Measurements from ENCODE around the gene PRUNE2.

The PRUNE2 gene

DNA sequence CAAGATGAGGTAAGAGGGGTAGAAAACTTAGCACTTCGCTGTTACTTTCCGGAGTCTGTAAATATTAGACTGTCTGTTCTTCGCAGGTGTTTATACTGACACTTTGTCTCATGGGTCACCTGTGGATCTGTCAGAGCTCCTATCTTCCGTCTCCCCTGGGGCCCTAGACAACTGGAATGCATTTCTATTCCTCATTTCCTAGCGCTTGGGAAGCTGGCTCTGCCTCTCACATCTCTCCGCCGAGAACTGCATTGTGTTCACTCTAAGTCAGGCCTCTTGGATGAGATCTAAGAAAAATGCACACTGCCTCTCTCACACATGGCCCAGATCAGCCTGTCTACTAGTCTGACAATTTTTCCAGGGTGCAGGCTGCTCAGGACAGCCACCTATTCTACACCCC is 102.2 kb downstream of the PRUNE2 start:
- ChIA-PET CTCF (interaction anchor here (1.0 to 10.5 kb wide), 2 partner anchors 183 to 349 kb away, joined by 6 to 298 read pairs; no protein-coding TSS in a partner anchor), POLR2A (no interaction called here)
- TF ChIP-seq CTCF (IDR thresholded peaks at IDR 0.05; ENCODE audit: insufficient read depth, low read length, missing control alignments), result no peak
- no peak overlapping the region for H3K4me3 ChIP-seq (ENCODE audit: low read depth, low read length)
- no peak for DNase-seq (ENCODE audit: low read depth, low spot score)

- CTCF ChIA-PET, result interaction anchor here (1.0 to 10.5 kb wide), 3 partner anchors 7 to 349 kb away, joined by 6 to 298 read pairs (median 17); no protein-coding TSS in a partner anchor
- no peak for TF ChIP-seq CTCF (IDR thresholded peaks at IDR 0.05; ENCODE audit: insufficient read depth, low read length, missing control alignments)
- no peak overlapping the region for H3K4me3 ChIP-seq (ENCODE audit: low read depth, low read length)
- POLR2A ChIA-PET, result no interaction called here
- no peak for DNase-seq (ENCODE audit: low read depth, low spot score)
Measured at GRCh38 chr9:76803083-76803482, 102.8 kb downstream of the PRUNE2 start.

DNA sequence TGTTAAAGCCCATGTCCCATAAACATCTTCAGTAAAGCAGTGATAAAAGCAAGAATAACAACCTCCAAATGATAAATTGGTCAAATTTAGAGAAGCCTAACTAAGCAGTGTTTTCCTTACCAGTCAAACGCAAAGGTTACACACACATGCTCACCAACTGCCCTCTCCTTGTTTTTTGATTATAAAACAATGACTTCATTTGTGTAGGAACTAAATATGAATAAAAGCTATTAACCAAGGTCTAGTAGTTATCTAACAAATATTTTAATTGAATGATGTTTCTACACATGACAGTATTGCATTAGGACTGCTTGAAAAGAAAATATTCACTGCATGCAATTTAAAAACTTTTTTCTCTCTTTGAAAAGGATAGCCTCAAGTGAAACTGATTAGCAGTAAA is 105.0 kb downstream of the PRUNE2 start:
- ChIA-PET CTCF (interaction anchor here (1.5 to 3.1 kb wide), 2 partner anchors 9 to 188 kb away, joined by 5 to 17 read pairs; no protein-coding TSS in a partner anchor), POLR2A (no interaction called here)
- no peak overlapping the region for H3K4me3 ChIP-seq (ENCODE audit: low read depth, low read length)
- DNase-seq (ENCODE audit: low read depth, low spot score), result no peak
- TF ChIP-seq CTCF (IDR thresholded peaks at IDR 0.05; ENCODE audit: insufficient read depth, low read length, missing control alignments), result no peak

GRCh38 chr9:76799473-76799872 is 106.4 kb downstream of the PRUNE2 start:
- CTCF ChIA-PET, result no interaction called here
- no peak for TF ChIP-seq CTCF (IDR thresholded peaks at IDR 0.05; ENCODE audit: insufficient read depth, low read length, missing control alignments)
- no peak for DNase-seq (ENCODE audit: low read depth, low spot score)
- POLR2A ChIA-PET, result no interaction called here
- H3K4me3 ChIP-seq (ENCODE audit: low read depth, low read length), result no peak overlapping the region

- POLR2A ChIA-PET, result no interaction called here
- no peak for TF ChIP-seq CTCF (IDR thresholded peaks at IDR 0.05; ENCODE audit: insufficient read depth, low read length, missing control alignments)
Measured at GRCh38 chr9:76798527-76798926, 107.4 kb downstream of the PRUNE2 start.

GRCh38 chr9:76796296-76796695 is 109.6 kb downstream of the PRUNE2 start:
- CTCF ChIA-PET, result no interaction called here
- no peak for DNase-seq (ENCODE audit: low read depth, low spot score)
- POLR2A ChIA-PET, result no interaction called here
- no peak for TF ChIP-seq CTCF (IDR thresholded peaks at IDR 0.05; ENCODE audit: insufficient read depth, low read length, missing control alignments)
- no peak overlapping the region for H3K4me3 ChIP-seq (ENCODE audit: low read depth, low read length)

More at GRCh38 chr9:76798527-76798926, 107.4 kb downstream of the PRUNE2 start:
- H3K4me3 ChIP-seq (ENCODE audit: low read depth, low read length), result no peak overlapping the region
- CTCF ChIA-PET, result no interaction called here
- DNase-seq (ENCODE audit: low read depth, low spot score), result no peak

Measured in AG04449 (cell line).